Urinary bladder (tissue), 4 donors: ENCODE measurements around the gene TAS2R60. TPM values are rescaled to one million over a fixed set of nuclear protein-coding genes. Genes with fewer than 3 reads are reported as not detected.
"Not testable (repeated sequence)": the region's sequence is repeated elsewhere in the genome, so short reads cannot be mapped to it uniquely, and the experiment has no call there.

ENCODE experiments used
- DNase-seq: peaks from one replicate; pipeline ENCODE4 v3.0.0-alpha.2; 2015; ENCODE audit errors: extremely low spot score
- H3K27ac ChIP-seq: one replicate; pipeline ENCODE4 v1.5.1; 2013; ENCODE audit warnings: low read depth, mild to moderate bottlenecking, moderate library complexity
- H3K36me3 ChIP-seq: one replicate; pipeline ENCODE4 v1.6.1; 2013; ENCODE audit warnings: mild to moderate bottlenecking, moderate library complexity; ENCODE audit not compliant: insufficient read depth
- H3K4me1 ChIP-seq: one replicate; pipeline ENCODE4 v1.6.1; 2013; ENCODE audit warnings: mild to moderate bottlenecking, moderate library complexity; ENCODE audit not compliant: insufficient read depth
- H3K4me3 ChIP-seq: one replicate; pipeline ENCODE4 v1.5.1; 2013; ENCODE audit warnings: low read depth, low read length
- WGBS: extraction: QIAGEN DNeasy Blood & Tissue Kit; methylation state at CpG from one replicate; pipeline ENCODE4 v1.1.7; 2013; 5-methylcytosine and 5-hydroxymethylcytosine counted together
- polyA plus RNA-seq: library from polyadenylated mRNA; stranded (reverse); fragments of 200-250 nt; gene quantifications from one replicate; pipeline ENCODE4 v1.2.3, GENCODE V29; 2013
- total RNA-seq: library from RNA; depleted of rRNA; stranded (reverse); fragments of >200 nt; gene quantifications from one replicate; pipeline ENCODE4 v1.2.3, GENCODE V29; 2014
- donor health status: healthy with polysubstance abuse.
- donor health status: healthy.

The TAS2R60 gene, protein sequence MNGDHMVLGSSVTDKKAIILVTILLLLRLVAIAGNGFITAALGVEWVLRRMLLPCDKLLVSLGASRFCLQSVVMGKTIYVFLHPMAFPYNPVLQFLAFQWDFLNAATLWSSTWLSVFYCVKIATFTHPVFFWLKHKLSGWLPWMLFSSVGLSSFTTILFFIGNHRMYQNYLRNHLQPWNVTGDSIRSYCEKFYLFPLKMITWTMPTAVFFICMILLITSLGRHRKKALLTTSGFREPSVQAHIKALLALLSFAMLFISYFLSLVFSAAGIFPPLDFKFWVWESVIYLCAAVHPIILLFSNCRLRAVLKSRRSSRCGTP
- 0.42 TPM for total RNA-seq
- not detected for polyA plus RNA-seq

- DNase-seq, result no peak
- WGBS, result 93% methylated on average over 4 of the region's 4 CpGs
- Histone ChIP-seq H3K4me3 (no peak within 1 kb of the TSS), H3K4me1 (no peaks in the 10 kb centered on the region), H3K27ac (no peak within 1 kb of the TSS), H3K36me3 (no peaks in the 10 kb centered on the region)
Observed at GRCh38 chr7:143443153-143443552, at the start of gene TAS2R60. Gene TAS2R60, plus strand, starts transcription at chr7:143443453. Its CDS starts 0 bp downstream, at chr7:143443453.

DNA sequence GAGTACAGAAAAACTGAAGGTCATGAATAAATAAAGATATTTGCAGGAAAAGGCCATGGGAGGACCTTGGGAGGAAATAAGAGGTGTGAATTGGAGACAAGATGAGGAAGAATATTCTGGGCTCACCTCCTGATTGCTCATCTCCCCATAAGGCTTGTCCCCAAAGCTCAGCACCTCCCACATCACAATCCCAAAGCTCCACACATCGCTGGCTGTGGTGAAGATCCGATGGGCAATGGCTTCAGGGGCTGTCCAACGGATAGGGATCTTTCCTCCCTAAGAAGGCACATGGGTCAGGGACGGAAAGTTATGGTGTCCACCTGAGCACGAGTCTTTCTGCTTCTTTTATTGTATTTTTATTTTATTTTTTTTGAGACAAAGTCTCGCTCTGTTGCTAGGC lies 49.2 kb upstream of the TAS2R60 start:
- Histone ChIP-seq H3K4me1 (no peaks in the 10 kb centered on the region), H3K27ac (no peak overlapping the region), H3K36me3 (no peaks in the 10 kb centered on the region), H3K4me3 (no peak overlapping the region)
- WGBS, result 97% methylated on average over 6 of the region's 6 CpGs
- DNase-seq, result no peak

DNA sequence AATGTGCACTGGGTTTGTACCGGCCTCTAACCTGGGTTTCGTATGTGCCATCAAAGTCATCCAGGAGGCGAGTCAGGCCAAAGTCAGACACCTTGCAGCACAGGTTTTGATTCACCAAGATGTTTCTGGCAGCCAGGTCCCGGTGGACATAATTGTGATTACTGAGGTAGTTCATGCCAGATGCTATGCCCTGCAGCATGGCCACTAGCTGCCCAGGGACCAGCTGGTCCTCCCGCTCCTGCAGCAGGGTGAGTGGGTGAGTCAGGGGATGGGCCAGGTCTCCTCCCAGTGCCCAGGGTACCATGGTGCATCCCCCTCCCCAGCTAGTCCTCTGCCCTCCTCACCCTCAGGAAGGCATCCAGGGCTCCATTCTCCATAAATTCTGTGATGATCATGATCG lies 48.5 kb upstream of the TAS2R60 start:
- Histone ChIP-seq H3K27ac (no peak overlapping the region), H3K36me3 (no peaks in the 10 kb centered on the region), H3K4me1 (no peaks in the 10 kb centered on the region), H3K4me3 (no peak overlapping the region)
- no peak for DNase-seq
- WGBS, result 89% methylated on average over 6 of the region's 6 CpGs

GRCh38 chr7:143395187-143396149 lies 47.8 kb upstream of the TAS2R60 start:
- Histone ChIP-seq H3K4me3 (no peak overlapping the region), H3K27ac (no peak overlapping the region)

GRCh38 chr7:143396182-143396581 lies 47.1 kb upstream of the TAS2R60 start:
- Histone ChIP-seq H3K4me1 (no peaks in the 10 kb centered on the region), H3K36me3 (no peaks in the 10 kb centered on the region), H3K4me3 (no peak overlapping the region), H3K27ac (no peak overlapping the region)
- 84% methylated on average over 7 of the region's 7 CpGs for WGBS
- DNase-seq, result no peak

More at GRCh38 chr7:143395187-143396149, 47.8 kb upstream of the TAS2R60 start:
- Histone ChIP-seq H3K36me3 (no peaks in the 10 kb centered on the region), H3K4me1 (no peaks in the 10 kb centered on the region)
- WGBS, result 77% methylated on average over 21 of the region's 21 CpGs
- DNase-seq, result no peak

DNA sequence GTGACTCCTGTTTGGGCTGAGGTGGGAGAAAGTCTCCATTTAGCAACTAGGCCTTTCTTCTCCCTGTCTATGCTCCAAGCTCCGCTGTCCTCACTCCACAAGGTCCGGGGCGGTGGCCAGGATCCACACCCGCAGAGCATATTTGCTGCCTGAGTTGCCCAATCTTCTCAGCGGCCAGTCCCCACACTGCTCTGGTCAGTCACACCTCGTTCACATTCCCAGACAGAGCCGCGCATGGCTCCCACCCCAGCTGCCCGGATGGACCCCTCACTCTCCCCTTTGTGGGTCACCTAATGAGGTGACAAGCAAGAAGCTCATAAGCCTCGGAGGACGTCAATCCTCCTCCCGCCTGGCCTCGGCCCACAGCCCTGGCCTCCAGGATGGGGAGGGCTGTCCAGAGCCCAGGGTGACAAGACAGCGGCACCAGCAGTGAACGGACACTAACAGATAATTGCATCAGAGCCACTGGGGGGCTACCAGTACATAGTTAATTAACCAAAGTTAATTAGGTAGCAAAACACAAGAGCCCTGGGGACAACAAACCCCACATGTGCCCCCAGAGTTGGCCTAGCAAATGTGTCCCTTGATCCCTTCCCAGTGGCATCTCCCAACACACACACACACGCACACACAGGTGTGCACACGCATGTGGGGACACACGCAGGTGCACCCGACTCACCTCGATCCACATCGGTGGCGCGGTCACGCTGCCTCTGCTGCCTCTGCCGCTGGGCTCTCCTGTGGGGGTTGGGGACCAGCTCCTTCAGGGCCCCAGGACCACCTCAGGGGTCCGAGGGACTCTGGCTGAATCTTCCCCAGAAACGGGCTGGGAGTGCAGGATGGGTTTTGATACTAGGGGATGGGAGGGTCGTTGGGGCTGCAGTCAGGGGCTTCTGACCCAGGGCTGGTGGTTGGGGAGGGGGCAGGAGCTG lies 46.4 kb upstream of the TAS2R60 start:
- no peaks in the 10 kb centered on the region for H3K4me1 ChIP-seq
- H3K27ac ChIP-seq, result no peak overlapping the region
- DNase-seq, result no peak
- no peak overlapping the region for H3K4me3 ChIP-seq
- WGBS, result 85% methylated on average over 28 of the region's 28 CpGs
- H3K36me3 ChIP-seq, result no peaks in the 10 kb centered on the region

DNA sequence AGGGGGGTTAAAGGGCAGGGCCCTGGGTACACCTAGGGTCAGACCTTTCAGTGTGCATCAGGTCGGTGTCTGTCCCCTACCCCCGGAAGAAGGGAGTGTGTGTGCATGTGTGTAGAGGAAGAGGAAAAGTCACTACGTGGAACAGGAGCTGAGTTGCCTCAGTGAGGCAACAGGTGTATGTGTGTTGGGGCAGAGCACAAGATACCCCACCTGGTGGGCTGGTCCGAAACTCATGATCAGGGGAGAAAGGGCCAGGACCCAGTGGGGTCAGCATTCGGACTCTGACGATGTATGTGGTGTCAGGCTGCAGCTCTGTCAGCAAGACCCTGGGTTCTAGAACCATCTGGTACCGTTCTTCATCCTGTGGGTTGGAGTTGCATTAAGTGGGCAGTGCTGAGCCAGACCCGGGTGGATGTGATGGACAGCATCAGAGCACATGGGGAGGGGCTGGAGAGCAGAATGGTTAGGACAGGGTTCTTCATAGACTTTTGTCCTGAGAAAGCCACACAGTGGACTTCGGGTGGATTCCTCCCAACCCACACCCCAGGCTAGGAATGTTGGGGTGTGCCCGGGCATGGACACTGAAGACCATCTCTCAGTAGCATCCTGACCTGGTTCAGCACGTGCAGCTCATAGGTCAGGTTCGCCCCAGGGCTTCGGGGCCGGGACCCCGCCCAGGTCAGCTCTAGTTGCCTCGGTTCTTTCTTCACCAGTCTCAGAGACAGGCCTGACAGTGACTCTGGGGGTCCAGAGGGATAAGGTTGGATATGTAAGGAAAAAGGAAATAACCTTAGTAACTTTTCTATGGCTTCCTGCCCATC lies 45.3 kb upstream of the TAS2R60 start:
- Histone ChIP-seq H3K4me1 (no peaks in the 10 kb centered on the region), H3K27ac (no peak overlapping the region), H3K36me3 (no peaks in the 10 kb centered on the region), H3K4me3 (no peak overlapping the region)
- 91% methylated on average over 16 of the region's 16 CpGs for WGBS
- no peak for DNase-seq

GRCh38 chr7:143398616-143399015 lies 44.6 kb upstream of the TAS2R60 start:
- 96% methylated on average over 14 of the region's 14 CpGs for WGBS

DNA sequence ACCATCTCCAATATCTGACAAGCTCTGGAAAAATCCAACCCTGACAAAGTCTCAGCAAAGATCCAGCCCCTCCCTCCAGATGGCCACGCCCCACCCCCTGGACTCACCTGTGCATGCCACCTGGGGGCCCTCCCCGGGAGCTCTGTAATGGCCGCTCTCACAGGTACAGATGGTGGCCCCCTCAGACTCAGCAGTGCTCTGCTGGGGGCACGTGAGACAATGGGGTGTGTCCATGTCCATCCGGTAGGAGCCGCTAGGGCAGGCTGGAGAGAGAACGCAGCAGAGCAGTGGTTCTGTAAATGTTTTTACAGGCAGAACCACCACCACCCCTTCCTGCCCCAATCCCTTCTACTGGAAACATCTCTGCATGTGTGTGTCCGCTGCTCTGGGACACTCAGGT lies 44.1 kb upstream of the TAS2R60 start:
- H3K4me3 ChIP-seq, result no peak overlapping the region
- no peaks in the 10 kb centered on the region for H3K36me3 ChIP-seq
- 89% methylated on average over 8 of the region's 8 CpGs for WGBS
- no peak for DNase-seq
- no peak overlapping the region for H3K27ac ChIP-seq
- H3K4me1 ChIP-seq, result no peaks in the 10 kb centered on the region

More at GRCh38 chr7:143398616-143399015, 44.6 kb upstream of the TAS2R60 start:
- no peaks in the 10 kb centered on the region for H3K4me1 ChIP-seq
- DNase-seq, result no peak
- no peaks in the 10 kb centered on the region for H3K36me3 ChIP-seq
- H3K27ac ChIP-seq, result no peak overlapping the region
- no peak overlapping the region for H3K4me3 ChIP-seq

DNA sequence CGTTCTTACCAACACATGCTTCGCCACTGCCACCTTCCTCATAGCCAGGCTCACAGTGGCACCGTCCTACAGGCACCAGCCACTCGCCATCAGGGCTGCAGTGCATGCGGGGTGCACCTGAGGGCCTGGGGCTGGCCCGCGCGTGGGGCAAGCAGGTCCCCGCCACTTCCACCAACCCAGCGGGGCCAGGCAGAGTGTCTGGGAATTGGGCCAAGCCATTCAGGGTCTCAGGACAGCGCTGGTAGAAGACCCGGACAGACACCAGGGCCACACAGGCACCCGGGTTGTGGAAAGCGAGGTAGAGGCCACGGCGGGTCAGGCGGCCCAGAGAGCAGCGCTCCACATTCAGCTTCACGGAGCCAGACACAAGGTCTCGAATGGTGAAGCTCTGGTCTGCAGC lies 43.6 kb upstream of the TAS2R60 start:
- H3K4me3 ChIP-seq, result no peak overlapping the region
- 96% methylated on average over 20 of the region's 20 CpGs for WGBS
- H3K36me3 ChIP-seq, result no peaks in the 10 kb centered on the region
- no peaks in the 10 kb centered on the region for H3K4me1 ChIP-seq
- DNase-seq, result no peak
- H3K27ac ChIP-seq, result no peak overlapping the region

DNA sequence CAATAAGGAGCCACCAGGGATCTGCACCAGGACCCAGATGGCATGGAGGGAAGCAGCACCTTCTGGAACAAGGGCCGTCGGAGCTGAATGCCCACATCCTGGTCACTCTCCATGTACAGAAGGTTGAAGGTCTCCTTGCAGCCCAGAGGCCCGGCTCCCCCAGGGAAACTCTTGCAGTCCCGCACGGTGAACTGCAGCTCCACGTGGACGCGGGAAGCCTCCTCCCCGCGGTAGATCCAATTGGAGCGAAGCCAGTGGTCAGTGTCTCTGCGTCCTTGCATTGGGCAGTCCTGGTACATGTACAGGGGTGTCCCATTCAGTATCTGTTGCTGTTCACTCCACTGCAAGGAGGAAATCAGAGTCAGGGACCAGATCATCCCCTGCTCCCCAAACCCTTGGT lies 42.0 kb upstream of the TAS2R60 start:
- H3K36me3 ChIP-seq, result no peaks in the 10 kb centered on the region
- no peak overlapping the region for H3K4me3 ChIP-seq
- 89% methylated on average over 12 of the region's 12 CpGs for WGBS
- no peak for DNase-seq
- peaks cover 2% of the 10 kb centered on the region for H3K4me1 ChIP-seq
- no peak overlapping the region for H3K27ac ChIP-seq

- not testable (repeated sequence) for H3K36me3 ChIP-seq, DNase-seq, H3K4me3 ChIP-seq, H3K4me1 ChIP-seq, H3K27ac ChIP-seq
- 85% methylated on average over 4 of the region's 4 CpGs for WGBS
Observed at GRCh38 chr7:143402233-143402632, 41.0 kb upstream of the TAS2R60 start.
